GM06990 (cell line): ENCODE measurements around the gene DNAH9.

Source experiments
- DNase-seq: peaks from one replicate; pipeline ENCODE4 v3.0.0-alpha.2; 2011; ENCODE audit not compliant: insufficient read length; ENCODE audit errors: extremely low read depth
- H3K27me3 ChIP-seq: replicated peaks from 2 replicates; pipeline ENCODE4 v1.6.0; 2011; ENCODE audit warnings: low read length; ENCODE audit not compliant: control insufficient read depth, insufficient read depth
- H3K36me3 ChIP-seq: 2 replicates; pipeline ENCODE4 v1.5.1; 2011; ENCODE audit warnings: low read length; ENCODE audit not compliant: control insufficient read depth, insufficient read depth
- H3K4me3 ChIP-seq: replicated peaks from 2 replicates; pipeline ENCODE4 v1.5.1; 2011; ENCODE audit warnings: low read depth, mild to moderate bottlenecking, control low read depth, low read length
- CTCF ChIP-seq: IDR thresholded peaks from 2 replicates; pipeline ENCODE4 v1.5.1; 2011; ENCODE audit warnings: low read length, control low read depth, mild to moderate bottlenecking, inconsistent platforms; ENCODE audit not compliant: insufficient read depth, poor library complexity, severe bottlenecking

The DNAH9 gene

DNA sequence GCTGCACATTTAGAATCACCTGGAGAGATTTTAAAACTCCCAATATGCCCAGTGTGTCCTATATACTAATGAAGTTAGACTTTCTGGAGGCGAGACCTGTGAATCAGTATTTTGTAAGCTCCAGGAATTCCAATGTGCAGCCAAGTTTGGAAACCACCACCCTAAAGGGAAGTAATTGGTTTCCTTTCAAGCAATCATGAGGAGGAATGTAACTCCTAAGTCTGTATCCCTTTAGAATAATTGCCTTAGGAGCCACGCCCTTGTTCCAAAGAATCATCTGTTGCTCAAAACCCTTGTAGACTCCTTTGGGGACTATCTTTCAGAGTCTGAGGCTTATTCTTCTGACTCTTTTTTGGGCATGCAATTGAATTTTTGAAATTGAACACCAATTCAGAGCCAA is 84.4 kb downstream of the DNAH9 start:
- TF ChIP-seq CTCF = no peak
- Histone ChIP-seq H3K4me3 (no peak overlapping the region), H3K36me3 (no peaks in the 10 kb centered on the region), H3K27me3 (no peaks in the 10 kb centered on the region)
- DNase-seq = no peak

GRCh38 chr17:11690681-11691080 is 92.4 kb downstream of the DNAH9 start:
- DNase-seq = no peak
- no peak for TF ChIP-seq CTCF
- H3K36me3 ChIP-seq = no peaks in the 10 kb centered on the region
- H3K27me3 ChIP-seq = no peaks in the 10 kb centered on the region
- H3K4me3 ChIP-seq = no peak overlapping the region

DNA sequence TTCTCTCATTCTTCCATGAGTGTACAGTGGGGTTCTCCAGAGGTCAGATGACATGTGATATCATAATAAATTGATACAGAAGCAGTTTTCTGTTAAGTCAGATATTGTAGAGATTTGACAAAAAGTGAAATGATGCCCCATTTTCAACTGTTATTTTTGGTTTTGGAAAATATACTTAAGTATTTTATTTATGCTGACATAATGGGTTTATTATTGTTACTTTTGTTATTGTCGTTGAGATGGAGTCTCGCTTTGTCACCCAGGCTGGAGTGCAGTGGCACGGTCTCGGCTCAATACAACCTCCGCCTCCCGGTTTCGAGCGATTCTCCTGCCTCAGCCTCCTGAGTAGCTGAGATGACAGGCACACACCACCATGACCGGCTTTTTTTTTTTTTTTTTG is 94.4 kb downstream of the DNAH9 start:
- no peak overlapping the region for H3K4me3 ChIP-seq
- no peak for DNase-seq
- H3K27me3 ChIP-seq = no peaks in the 10 kb centered on the region
- no peaks in the 10 kb centered on the region for H3K36me3 ChIP-seq
- TF ChIP-seq CTCF = no peak

- DNase-seq = no peak
- H3K4me3 ChIP-seq = no peak overlapping the region
- no peaks in the 10 kb centered on the region for H3K27me3 ChIP-seq
- no peaks in the 10 kb centered on the region for H3K36me3 ChIP-seq
- TF ChIP-seq CTCF = no peak
These were observed 95.0 kb downstream of the DNAH9 start for GRCh38 chr17:11693284-11693683.

DNA sequence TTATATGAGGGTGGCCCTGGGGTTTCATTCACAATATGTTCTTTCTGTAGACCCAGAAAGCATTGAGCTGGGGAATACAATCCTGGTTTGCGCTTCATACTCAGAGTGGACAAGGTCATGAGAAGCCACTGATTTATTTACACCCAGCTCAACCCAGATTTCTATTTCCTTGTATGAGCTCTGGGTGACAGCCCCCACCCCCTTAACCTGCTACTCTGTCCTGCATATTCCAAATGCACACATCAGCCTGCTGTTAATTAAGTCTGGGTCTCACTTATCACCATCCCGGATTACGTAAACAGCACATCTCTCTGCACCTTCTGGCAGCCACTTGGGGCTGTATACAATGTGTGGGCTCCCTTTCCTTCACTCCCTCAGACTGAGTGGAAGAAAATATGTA is 102.4 kb downstream of the DNAH9 start:
- Histone ChIP-seq H3K4me3 (no peak overlapping the region), H3K27me3 (no peaks in the 10 kb centered on the region), H3K36me3 (no peaks in the 10 kb centered on the region)
- TF ChIP-seq CTCF = no peak
- DNase-seq = no peak

GRCh38 chr17:11701911-11702310 is 103.6 kb downstream of the DNAH9 start:
- DNase-seq = no peak
- no peaks in the 10 kb centered on the region for H3K36me3 ChIP-seq
- no peak overlapping the region for H3K4me3 ChIP-seq
- no peaks in the 10 kb centered on the region for H3K27me3 ChIP-seq
- no peak for TF ChIP-seq CTCF
